HCT116 (cell line): Measurements from ENCODE around the gene KPNB1.

Experiments
- CTCF ChIP-seq, 3 experiments: fragments of 200-600 bp in 1 of 3; sonication (generic) in 1 of 3; IDR thresholded peaks in 2 of 3; conservative IDR thresholded peaks in 1 of 3; 2 replicates each; pipeline ENCODE4 v1.5.1; 2012 to 2017; ENCODE audit warnings: low read depth in 2 of 3, low read length in 2 of 3, antibody characterized with exemption in 1 of 3, borderline replicate concordance in 1 of 3, control low read depth in 1 of 3, mild to moderate bottlenecking in 1 of 3, mixed read lengths in 1 of 3, mixed run types in 1 of 3, moderate library complexity in 1 of 3; ENCODE audit not compliant: insufficient read depth in 1 of 3
- EZH2phosphoT487 ChIP-seq: fragments of 200-600 bp; IDR thresholded peaks from 2 replicates; pipeline ENCODE4 v1.6.1; 2018; ENCODE audit warnings: antibody characterized with exemption, borderline replicate concordance
- MAX ChIP-seq: IDR thresholded peaks from 2 replicates; pipeline ENCODE4 v1.6.1; 2012
- POLR2A ChIP-seq: IDR thresholded peaks from 2 replicates; pipeline ENCODE4 v1.7.0; 2011; ENCODE audit warnings: borderline replicate concordance; ENCODE audit not compliant: insufficient read depth, insufficient read length; ENCODE audit errors: extremely low read depth
- POLR2AphosphoS5 ChIP-seq: IDR thresholded peaks from 2 replicates; pipeline ENCODE4 v1.6.1; 2011; ENCODE audit warnings: mild to moderate bottlenecking, low read depth, low read length, moderate library complexity
- RAD21 ChIP-seq: IDR thresholded peaks from 2 replicates; pipeline ENCODE4 v1.6.1; 2012; ENCODE audit warnings: low read depth, mild to moderate bottlenecking
- YY1 ChIP-seq: IDR thresholded peaks from 2 replicates; pipeline ENCODE4 v1.6.1; 2011; ENCODE audit warnings: low read length, low read depth, moderate library complexity, mild to moderate bottlenecking; ENCODE audit not compliant: insufficient replicate concordance; ENCODE audit errors: extremely low read depth

GRCh38 chr17:47704736-47705135, 55.0 kb downstream of the KPNB1 start:
- no peak for TF ChIP-seq MAX
- no peak for TF ChIP-seq YY1
- no peak for TF ChIP-seq CTCF (IDR thresholded peaks at IDR 0.05 in 2 of 3, conservative IDR thresholded peaks at IDR 0.05 in 1 of 3; ENCODE audit: borderline replicate concordance in 1 of 3, insufficient read depth in 1 of 3, low read depth in 2 of 3, low read length in 2 of 3)
- no peak for TF ChIP-seq POLR2A
- TF ChIP-seq RAD21, result no peak
- no peak for TF ChIP-seq POLR2AphosphoS5
- TF ChIP-seq EZH2phosphoT487, result no peak
